Measurements from ENCODE around the gene MRFAP1L1. TPM values are rescaled to one million over a fixed set of nuclear protein-coding genes. Genes with fewer than 3 reads are reported as not detected.

Gene MRFAP1L1
- total and polyA plus RNA-seq, 2 donors = 56.0 to 73.1 TPM

GRCh38 chr4:6716018-6716911, 6.6 kb upstream of the MRFAP1L1 start, which contains the start of gene BLOC1S4:
BLOC1S4 (plus strand) TSS chr4:6716174; CDS start chr4:6716210, 36 bp downstream.
- peak; percentile 64 for DNase-seq (ENCODE audit: extremely low spot score)
- under 1% methylated on average over 109 of the region's 109 CpGs for WGBS
- Histone ChIP-seq H3K4me3 (ENCODE audit: low read depth, low read length) (peak within 1 kb of the TSS; percentile 73), H3K27ac (ENCODE audit: low read depth) (peak within 1 kb of the TSS; percentile 97), H3K4me1 (ENCODE audit: insufficient read depth) (no peaks in the 10 kb centered on the region), H3K36me3 (ENCODE audit: insufficient read depth) (no peaks in the 10 kb centered on the region)

- WGBS = 6% methylated on average over 9 of the region's 9 CpGs
- Histone ChIP-seq H3K36me3 (ENCODE audit: insufficient read depth) (no peaks in the 10 kb centered on the region), H3K27ac (ENCODE audit: low read depth) (no peak overlapping the region), H3K4me1 (ENCODE audit: insufficient read depth) (no peaks in the 10 kb centered on the region), H3K4me3 (ENCODE audit: low read depth, low read length) (peak overlapping the region; percentile 73)
- DNase-seq (ENCODE audit: extremely low spot score) = no peak
Measured at GRCh38 chr4:6715704-6716017, 6.0 kb upstream of the MRFAP1L1 start.

- H3K27ac ChIP-seq (ENCODE audit: low read depth) = no peak overlapping the region
- no peak overlapping the region for H3K4me3 ChIP-seq (ENCODE audit: low read depth, low read length)
- WGBS = 79% methylated on average over 1 of the region's 1 CpG
- H3K4me1 ChIP-seq (ENCODE audit: insufficient read depth) = peaks cover 2% of the 10 kb centered on the region
- no peaks in the 10 kb centered on the region for H3K36me3 ChIP-seq (ENCODE audit: insufficient read depth)
- DNase-seq (ENCODE audit: extremely low spot score) = no peak
Measured at GRCh38 chr4:6714954-6715353, 5.3 kb upstream of the MRFAP1L1 start.

GRCh38 chr4:6710996-6711395, 1.3 kb upstream of the MRFAP1L1 start:
- H3K4me1 ChIP-seq (ENCODE audit: insufficient read depth) = peaks cover 2% of the 10 kb centered on the region
- no peak overlapping the region for H3K4me3 ChIP-seq (ENCODE audit: low read depth, low read length)
- DNase-seq (ENCODE audit: extremely low spot score) = no peak
- H3K27ac ChIP-seq (ENCODE audit: low read depth) = no peak overlapping the region
- 81% methylated on average over 2 of the region's 2 CpGs for WGBS
- H3K36me3 ChIP-seq (ENCODE audit: insufficient read depth) = no peaks in the 10 kb centered on the region

GRCh38 chr4:6710282-6710681, 617 bp upstream of the MRFAP1L1 start:
- H3K4me1 ChIP-seq (ENCODE audit: insufficient read depth) = peaks cover 2% of the 10 kb centered on the region
- DNase-seq (ENCODE audit: extremely low spot score) = no peak

GRCh38 chr4:6706173-6706572, 3.5 kb downstream of the MRFAP1L1 start:
- peaks cover 2% of the 10 kb centered on the region for H3K4me1 ChIP-seq (ENCODE audit: insufficient read depth)
- no peak overlapping the region for H3K27ac ChIP-seq (ENCODE audit: low read depth)
- 89% methylated on average over 5 of the region's 5 CpGs for WGBS
- no peak overlapping the region for H3K4me3 ChIP-seq (ENCODE audit: low read depth, low read length)
- no peaks in the 10 kb centered on the region for H3K36me3 ChIP-seq (ENCODE audit: insufficient read depth)
- DNase-seq (ENCODE audit: extremely low spot score) = no peak

More at GRCh38 chr4:6710282-6710681, 617 bp upstream of the MRFAP1L1 start:
- 9% methylated on average over 6 of the region's 6 CpGs for WGBS
- peak overlapping the region; percentile 69 for H3K4me3 ChIP-seq (ENCODE audit: low read depth, low read length)
- H3K27ac ChIP-seq (ENCODE audit: low read depth) = no peak overlapping the region
- H3K36me3 ChIP-seq (ENCODE audit: insufficient read depth) = no peaks in the 10 kb centered on the region

GRCh38 chr4:6705646-6706045, 4.0 kb downstream of the MRFAP1L1 start:
- WGBS = 94% methylated on average over 2 of the region's 2 CpGs
- Histone ChIP-seq H3K4me3 (ENCODE audit: low read depth, low read length) (no peak overlapping the region), H3K4me1 (ENCODE audit: insufficient read depth) (peaks cover 2% of the 10 kb centered on the region)

GRCh38 chr4:6703786-6704185, 5.9 kb downstream of the MRFAP1L1 start:
- H3K36me3 ChIP-seq (ENCODE audit: insufficient read depth) = no peaks in the 10 kb centered on the region
- 65% methylated on average over 3 of the region's 3 CpGs for WGBS
- H3K27ac ChIP-seq (ENCODE audit: low read depth) = no peak overlapping the region
- no peak for DNase-seq (ENCODE audit: extremely low spot score)
- no peak overlapping the region for H3K4me3 ChIP-seq (ENCODE audit: low read depth, low read length)
- no peaks in the 10 kb centered on the region for H3K4me1 ChIP-seq (ENCODE audit: insufficient read depth)

More at GRCh38 chr4:6705646-6706045, 4.0 kb downstream of the MRFAP1L1 start:
- no peak for DNase-seq (ENCODE audit: extremely low spot score)
- Histone ChIP-seq H3K27ac (ENCODE audit: low read depth) (no peak overlapping the region), H3K36me3 (ENCODE audit: insufficient read depth) (no peaks in the 10 kb centered on the region)

GRCh38 chr4:6702761-6703160, 6.9 kb downstream of the MRFAP1L1 start:
- 0% methylated on average over 1 of the region's 1 CpG for WGBS
- Histone ChIP-seq H3K4me3 (ENCODE audit: low read depth, low read length) (no peak overlapping the region), H3K36me3 (ENCODE audit: insufficient read depth) (no peaks in the 10 kb centered on the region), H3K4me1 (ENCODE audit: insufficient read depth) (no peaks in the 10 kb centered on the region), H3K27ac (ENCODE audit: low read depth) (no peak overlapping the region)
- no peak for DNase-seq (ENCODE audit: extremely low spot score)

- DNase-seq (ENCODE audit: extremely low spot score) = no peak
- no peaks in the 10 kb centered on the region for H3K4me1 ChIP-seq (ENCODE audit: insufficient read depth)
- H3K36me3 ChIP-seq (ENCODE audit: insufficient read depth) = no peaks in the 10 kb centered on the region
- H3K4me3 ChIP-seq (ENCODE audit: low read depth, low read length) = no peak overlapping the region
- no peak overlapping the region for H3K27ac ChIP-seq (ENCODE audit: low read depth)
- WGBS = 81% methylated on average over 13 of the region's 13 CpGs
Measured at GRCh38 chr4:6701371-6701770, 8.3 kb downstream of the MRFAP1L1 start.

GRCh38 chr4:6699903-6700302, 9.8 kb downstream of the MRFAP1L1 start:
- WGBS = 91% methylated on average over 1 of the region's 1 CpG
- no peak overlapping the region for H3K27ac ChIP-seq (ENCODE audit: low read depth)
- H3K36me3 ChIP-seq (ENCODE audit: insufficient read depth) = no peaks in the 10 kb centered on the region
- H3K4me1 ChIP-seq (ENCODE audit: insufficient read depth) = no peaks in the 10 kb centered on the region
- DNase-seq (ENCODE audit: extremely low spot score) = no peak
- H3K4me3 ChIP-seq (ENCODE audit: low read depth, low read length) = no peak overlapping the region

- no peak overlapping the region for H3K27ac ChIP-seq (ENCODE audit: low read depth)
- H3K4me1 ChIP-seq (ENCODE audit: insufficient read depth) = no peaks in the 10 kb centered on the region
- WGBS = 77% methylated on average over 5 of the region's 5 CpGs
- no peak overlapping the region for H3K4me3 ChIP-seq (ENCODE audit: low read depth, low read length)
- H3K36me3 ChIP-seq (ENCODE audit: insufficient read depth) = no peaks in the 10 kb centered on the region
- DNase-seq (ENCODE audit: extremely low spot score) = no peak
Measured at GRCh38 chr4:6699388-6699787, 10.3 kb downstream of the MRFAP1L1 start.

GRCh38 chr4:6697131-6697530, 12.5 kb downstream of the MRFAP1L1 start:
- H3K36me3 ChIP-seq (ENCODE audit: insufficient read depth) = no peaks in the 10 kb centered on the region
- no peak overlapping the region for H3K4me3 ChIP-seq (ENCODE audit: low read depth, low read length)
- DNase-seq (ENCODE audit: extremely low spot score) = no peak
- H3K4me1 ChIP-seq (ENCODE audit: insufficient read depth) = no peaks in the 10 kb centered on the region
- no peak overlapping the region for H3K27ac ChIP-seq (ENCODE audit: low read depth)
- WGBS = 96% methylated on average over 6 of the region's 6 CpGs

- Histone ChIP-seq H3K4me3 (ENCODE audit: low read depth, low read length) (no peak overlapping the region), H3K27ac (ENCODE audit: low read depth) (no peak overlapping the region), H3K36me3 (ENCODE audit: insufficient read depth) (no peaks in the 10 kb centered on the region), H3K4me1 (ENCODE audit: insufficient read depth) (no peaks in the 10 kb centered on the region)
- WGBS = 79% methylated on average over 8 of the region's 8 CpGs
- DNase-seq (ENCODE audit: extremely low spot score) = no peak
Measured at GRCh38 chr4:6696611-6697010, 13.1 kb downstream of the MRFAP1L1 start.
